CD4-positive, alpha-beta T cell treated with Interleukin-6 at 100 ng/mL for 8 hours (primary cell): ENCODE data around the gene PRRX1.

Experiments
- DNase-seq: peaks from one replicate; pipeline ENCODE4 v3.0.0-alpha.2; 2020; ENCODE audit warnings: mixed read lengths, low spot score

Gene PRRX1

DNA sequence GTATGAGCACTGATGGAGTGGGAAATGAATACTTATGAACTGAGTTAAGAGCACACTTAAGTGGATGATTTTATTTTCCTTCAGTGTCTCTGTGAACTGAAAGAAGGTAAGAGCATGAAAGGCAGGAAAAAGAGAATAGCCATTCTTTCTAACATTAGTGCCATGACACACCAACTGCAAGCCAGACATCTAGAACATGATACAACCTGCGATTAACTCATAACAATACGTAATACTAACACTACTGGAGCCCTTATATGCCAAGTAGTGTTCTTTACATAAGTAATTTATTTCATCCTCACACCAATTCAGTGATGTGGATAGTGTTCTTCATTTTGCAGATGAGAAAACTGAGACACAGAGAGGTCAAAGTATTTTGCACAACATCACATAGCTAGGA, 56.7 kb downstream of the PRRX1 start:
- no peak for DNase-seq

DNA sequence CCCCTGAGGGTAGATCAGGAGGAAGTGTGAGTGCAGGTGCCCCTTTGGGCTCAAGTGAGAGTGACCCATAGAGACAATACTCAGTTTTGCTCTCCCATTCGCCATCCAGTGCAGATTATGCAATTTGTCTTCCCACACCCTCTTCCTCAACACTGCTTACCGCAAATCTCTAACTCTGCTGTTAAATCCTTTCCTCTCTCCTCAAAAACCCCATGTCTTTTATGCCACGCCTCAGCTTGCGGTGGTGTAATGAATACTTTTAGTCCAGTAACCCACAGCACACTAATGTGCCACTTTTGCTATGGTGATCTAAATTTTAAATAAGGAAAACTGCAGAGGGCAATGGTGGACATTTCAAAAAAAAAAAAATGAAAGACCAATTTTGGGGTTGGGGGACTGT, 57.7 kb downstream of the PRRX1 start:
- DNase-seq: no peak

GRCh38 chr1:170723518-170723917, 59.6 kb downstream of the PRRX1 start:
- DNase-seq: no peak

- DNase-seq: no peak
These were observed 61.4 kb downstream of the PRRX1 start for GRCh38 chr1:170725326-170725725.

GRCh38 chr1:170727963-170728362, 64.0 kb downstream of the PRRX1 start:
- DNase-seq: no peak

- DNase-seq: no peak
These were observed 65.5 kb downstream of the PRRX1 start for GRCh38 chr1:170729225-170730002.

DNA sequence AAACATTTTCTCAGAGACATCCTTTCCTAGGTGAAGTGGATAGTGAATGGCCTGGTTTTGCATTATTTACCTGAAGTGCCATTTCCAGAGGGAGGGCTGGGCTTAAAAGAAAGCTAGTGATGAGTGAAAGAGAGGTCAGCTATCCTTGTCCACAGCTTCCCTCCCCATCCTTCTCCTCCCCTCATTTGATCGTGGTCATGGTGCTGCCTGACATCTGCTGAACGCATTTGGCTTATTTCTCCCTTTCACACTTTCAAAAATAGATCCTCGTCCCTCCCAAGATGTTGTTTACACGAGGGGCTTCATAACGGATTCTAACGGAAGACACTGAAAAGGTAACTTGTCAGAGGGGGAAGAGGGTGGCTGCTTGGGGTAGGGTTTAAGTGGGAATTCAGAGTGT, 66.1 kb downstream of the PRRX1 start:
- DNase-seq: no peak

DNA sequence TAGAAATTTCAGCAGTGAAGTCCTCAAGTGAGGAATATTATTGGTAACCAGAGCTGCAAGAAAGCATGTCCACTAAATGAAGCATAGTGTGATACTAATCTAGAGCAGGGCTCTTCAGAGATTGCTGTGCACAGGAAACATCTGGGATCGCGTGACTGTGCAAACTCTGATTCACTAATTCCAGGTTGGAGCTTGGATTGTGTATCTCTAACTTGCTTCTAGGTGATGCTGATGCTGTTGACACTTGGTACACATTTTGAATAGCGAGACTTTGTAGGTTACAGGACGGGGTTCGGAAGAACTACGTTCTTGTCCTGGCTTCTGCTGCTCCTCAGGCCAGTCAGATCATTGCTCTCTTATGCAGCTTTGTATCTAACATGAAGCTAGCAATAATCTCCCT, 66.5 kb downstream of the PRRX1 start:
- DNase-seq: no peak

DNA sequence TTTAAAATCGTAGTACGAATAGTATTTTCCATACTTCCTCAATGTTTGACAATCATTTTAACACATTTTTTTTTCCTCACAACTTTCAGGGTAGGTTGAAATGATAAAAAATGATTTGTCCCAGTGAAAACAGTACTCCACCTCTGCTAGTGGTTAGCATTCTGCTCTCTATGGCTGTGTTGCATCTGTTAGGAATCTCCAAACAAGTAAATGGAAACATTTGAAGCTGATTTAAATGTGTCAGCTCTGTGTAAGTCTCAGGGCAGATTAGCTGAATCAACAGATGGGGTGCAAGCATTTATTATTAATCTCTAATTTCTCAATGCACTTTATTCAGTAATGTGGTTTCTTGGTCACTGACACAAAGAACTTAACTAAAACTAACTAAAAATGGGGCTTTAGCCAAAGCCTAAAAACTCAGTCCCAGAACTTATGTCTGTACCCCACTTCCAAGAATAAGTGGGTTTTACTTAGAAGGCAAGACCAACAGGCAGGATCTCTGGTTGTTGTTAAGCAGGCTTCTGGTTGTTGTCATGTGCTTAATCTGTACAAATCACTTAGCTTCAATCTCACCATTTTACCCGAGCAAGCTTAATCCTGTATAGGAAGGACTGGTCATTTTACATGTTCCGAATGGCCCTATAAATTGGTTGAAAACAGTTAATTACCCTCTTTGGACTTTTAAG, 67.8 kb downstream of the PRRX1 start:
- no peak for DNase-seq

GRCh38 chr1:170732252-170732588, 68.3 kb downstream of the PRRX1 start:
- DNase-seq: no peak

DNA sequence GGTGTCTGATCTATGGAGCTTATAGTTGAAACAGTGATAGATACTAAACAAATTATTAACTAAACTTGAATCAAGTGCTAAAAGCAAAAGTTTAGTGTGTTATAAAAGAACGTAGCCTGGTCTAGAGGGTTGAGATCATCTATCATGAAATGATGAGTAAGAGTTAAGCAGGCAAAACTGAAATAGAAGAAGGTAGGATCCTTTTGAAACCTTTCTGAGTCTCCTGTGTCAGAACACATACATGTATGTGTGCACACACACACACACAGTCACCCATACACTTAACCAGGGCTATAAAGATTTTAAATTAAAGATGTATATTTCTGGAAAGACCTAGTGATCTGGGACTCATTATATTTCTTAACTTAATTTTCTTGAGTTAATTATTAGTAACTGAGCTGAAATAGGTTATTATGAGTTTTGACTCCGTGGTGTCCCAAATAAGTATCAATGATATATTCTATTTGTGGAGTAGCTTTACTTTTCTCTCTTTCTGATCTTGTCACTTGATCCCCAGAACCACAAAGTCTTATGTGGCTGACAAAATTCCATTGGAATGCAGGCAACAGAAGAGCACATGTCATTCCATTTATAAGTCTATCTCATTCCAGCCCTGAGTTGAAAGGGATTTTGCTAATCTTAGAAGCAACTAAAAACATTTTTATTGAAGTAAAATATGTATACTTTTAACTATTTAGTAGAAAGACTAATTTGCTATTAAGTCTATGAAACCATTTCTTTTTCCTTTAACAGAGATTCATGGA, 70.7 kb downstream of the PRRX1 start:
- DNase-seq: no peak

DNA sequence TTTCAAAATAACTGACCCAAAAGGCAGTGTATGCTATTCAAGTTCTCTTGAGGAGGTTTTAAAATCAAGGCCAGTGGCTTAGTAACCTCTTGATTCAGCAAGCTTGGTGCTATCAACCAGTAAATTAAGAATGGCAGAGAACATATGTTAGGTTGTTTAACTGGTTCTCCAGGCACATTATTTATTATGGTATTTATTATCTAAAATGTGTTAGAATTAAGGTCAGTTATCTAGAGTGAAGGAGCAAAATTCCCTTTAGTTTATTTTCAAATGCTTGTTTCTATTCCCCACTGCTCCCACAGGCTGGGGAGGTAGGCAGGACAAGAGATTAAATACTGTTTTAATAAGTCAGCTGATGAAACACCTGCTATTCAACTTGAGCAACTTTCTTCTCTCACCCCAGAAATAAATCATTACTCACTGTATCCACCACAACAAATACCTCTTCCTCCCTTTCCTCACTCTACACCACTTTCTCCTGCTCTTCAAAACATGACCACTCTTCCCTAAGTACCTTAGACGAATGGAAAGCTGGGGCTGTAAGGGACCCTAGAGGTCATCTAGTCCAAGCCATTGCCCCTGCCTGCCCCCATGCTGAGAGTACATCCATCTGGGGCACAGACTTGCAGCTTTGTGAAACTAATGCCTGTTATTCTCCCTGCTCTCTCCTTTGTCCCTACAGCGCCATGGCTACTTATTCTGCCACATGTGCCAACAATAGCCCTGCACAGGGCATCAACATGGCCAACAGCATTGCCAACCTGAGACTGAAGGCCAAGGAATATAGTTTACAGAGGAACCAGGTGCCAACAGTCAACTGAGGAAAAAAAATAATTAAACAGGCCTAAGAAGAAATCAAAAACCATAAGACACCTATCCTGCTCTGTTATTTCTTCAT, 71.7 kb downstream of the PRRX1 start:
- DNase-seq: no peak

- DNase-seq: no peak
These were observed 75.9 kb downstream of the PRRX1 start for GRCh38 chr1:170739803-170740202.

- DNase-seq: no peak
These were observed 77.7 kb downstream of the PRRX1 start for GRCh38 chr1:170741678-170742077.

- DNase-seq: no peak
These were observed 78.7 kb downstream of the PRRX1 start for GRCh38 chr1:170742600-170742999.

DNA sequence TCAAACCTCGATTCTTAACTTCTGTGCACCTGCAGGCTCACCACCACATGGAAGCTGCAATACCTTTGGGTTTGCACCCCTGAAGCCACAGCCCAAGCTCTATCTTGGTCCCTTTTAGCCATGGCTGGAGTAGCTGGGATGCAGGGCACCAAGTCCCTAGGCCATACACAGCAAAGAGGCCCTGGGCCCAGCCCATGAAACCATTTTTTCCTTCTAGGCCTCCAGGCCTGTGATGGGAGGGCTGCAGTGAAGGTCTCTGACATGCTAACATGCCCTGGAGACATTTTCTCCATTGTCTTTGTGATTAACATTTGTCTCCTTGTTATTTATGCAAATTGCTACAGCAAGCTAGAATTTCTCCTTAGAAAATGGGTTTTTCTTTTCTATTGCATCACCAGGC, 79.2 kb downstream of the PRRX1 start:
- DNase-seq: no peak

DNA sequence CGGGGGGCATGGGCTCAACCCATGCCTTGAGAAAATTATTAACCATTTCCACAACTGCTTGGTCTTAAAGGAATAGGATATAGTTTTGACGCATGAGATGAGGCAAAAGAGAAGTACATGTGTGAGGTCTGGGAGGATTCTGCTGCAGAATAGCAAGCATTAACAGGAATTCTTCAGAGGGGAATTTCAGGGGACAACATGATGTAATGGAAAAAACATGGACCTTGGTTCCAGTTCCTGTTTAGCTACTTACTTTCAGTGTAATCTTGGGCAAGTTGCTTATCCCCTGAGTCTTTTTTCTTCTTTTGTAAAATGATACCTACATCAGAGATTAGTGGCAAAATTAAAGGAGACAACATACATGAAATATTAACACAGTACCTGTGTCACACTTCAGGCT, 85.6 kb downstream of the PRRX1 start:
- DNase-seq: no peak

DNA sequence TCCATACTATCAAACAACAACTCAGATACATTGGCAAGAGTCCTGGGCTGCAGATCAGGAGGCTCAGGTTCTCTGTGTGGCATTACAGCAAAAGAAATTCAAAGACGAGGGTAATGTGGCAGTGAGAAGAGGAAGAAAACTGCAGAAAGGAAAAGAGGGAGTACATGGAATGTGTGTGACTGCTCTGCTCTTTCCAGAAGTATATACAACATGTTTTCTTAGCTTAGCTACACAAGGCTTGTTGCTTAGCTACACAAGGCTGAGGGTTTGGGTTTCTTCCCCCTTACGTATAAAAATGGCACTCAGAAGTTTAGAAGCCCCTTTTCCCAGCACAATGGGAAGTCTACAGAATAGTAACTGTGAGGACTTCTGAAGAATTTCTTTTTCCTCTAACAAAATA, 86.0 kb downstream of the PRRX1 start:
- DNase-seq: no peak

DNA sequence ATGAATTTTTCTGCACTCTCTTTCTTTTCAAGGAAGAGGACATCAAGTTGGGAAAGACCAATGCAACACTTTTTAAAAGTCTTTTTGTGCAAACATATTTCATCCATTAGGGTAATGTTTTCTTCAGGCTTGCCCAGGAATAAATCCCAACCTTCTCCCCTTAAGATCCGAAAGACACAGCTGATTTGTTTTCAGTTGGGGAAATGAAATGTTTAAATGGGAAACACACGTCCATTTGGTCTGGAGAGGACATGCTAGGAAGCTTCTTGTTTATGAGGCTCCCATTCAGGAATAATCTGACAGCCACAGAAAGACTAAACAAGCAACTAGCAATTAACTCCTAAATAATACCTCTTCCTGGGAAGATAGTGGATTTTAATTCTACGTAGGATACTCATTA, 91.9 kb downstream of the PRRX1 start:
- DNase-seq: no peak

- no peak for DNase-seq
These were observed 95.1 kb downstream of the PRRX1 start for GRCh38 chr1:170758992-170759391.

GRCh38 chr1:170765279-170765678, 101.3 kb downstream of the PRRX1 start:
- no peak for DNase-seq

- DNase-seq: no peak
These were observed 101.9 kb downstream of the PRRX1 start for GRCh38 chr1:170765712-170766330.
